HepG2 (cell line): ENCODE measurements around the gene ADM. TPM values are rescaled to one million over a fixed set of nuclear protein-coding genes. Genes with fewer than 3 reads are reported as not detected.

Experiments used
- ATAC-seq: fragments of 200-7000 bp; cut with Tn5 transposase; 3 replicates; pipeline ENCODE4 v1.9.1; 2020; ENCODE audit warnings: mild to moderate bottlenecking, moderate library complexity
- BruUV-seq: library from RNA; stranded (reverse); fragments of 400-500 nt; replicated peaks from 2 replicates; lab custom pipeline; 2021; lab: Mats Ljungman, UMichigan
- CTCF ChIA-PET: fragments of 300-600 bp; formaldehyde crosslinking; extraction: SDS; loops from one replicate; lab custom pipeline; 2021; ENCODE audit warnings: low total read pairs, inconsistent platforms, low intra/inter-chr PET ratio; lab: Yijun Ruan, JAX
- POLR2A ChIA-PET: fragments of 350-600 bp; sonication (Branson Sonifier 250); formaldehyde crosslinking; loops from one replicate; lab custom pipeline; 2020; ENCODE audit warnings: antibody characterized with exemption, inconsistent platforms; lab: Yijun Ruan, JAX
- DNase-seq: peaks from one replicate; pipeline ENCODE4 v3.0.0-alpha.2; 2015; ENCODE audit warnings: low spot score
- FAIRE-seq: peaks from 3 replicates; lab custom pipeline; 2011; peaks lifted over from hg19 to GRCh38; lab: Jason Lieb, UNC
- H2AFZ ChIP-seq: one replicate; pipeline ENCODE4 v1.6.1; 2011; ENCODE audit warnings: low read length, inconsistent platforms
- H3K27ac ChIP-seq: fragments of 300-600 bp; 3 replicates; pipeline ENCODE4 v1.8.0; 2011; ENCODE audit warnings: mixed run types, mild to moderate bottlenecking, mixed read lengths, low read length, inconsistent platforms; ENCODE audit not compliant: insufficient read depth; ENCODE audit errors: extremely low read length
- H3K27me3 ChIP-seq, 2 experiments: fragments of 200-600 bp in 1 of 2; 2 replicates in 1 of 2; 3 replicates in 1 of 2; pipeline versions ENCODE4 v1.6.0 to v1.8.0; 2011; ENCODE audit warnings: low read length in 2 of 2, mild to moderate bottlenecking in 2 of 2, moderate library complexity in 2 of 2, inconsistent platforms in 1 of 2; ENCODE audit not compliant: insufficient read depth in 2 of 2, control insufficient read depth in 1 of 2
- H3K36me3 ChIP-seq, 2 experiments: fragments of 200-600 bp in 1 of 2; replicated peaks in 1 of 2; 2 replicates in 1 of 2; 3 replicates in 1 of 2; pipeline versions ENCODE4 v1.5.1 to v1.8.0; 2011; ENCODE audit warnings: low read length in 2 of 2, inconsistent platforms in 1 of 2; ENCODE audit not compliant: insufficient read depth in 2 of 2, control insufficient read depth in 1 of 2
- H3K4me1 ChIP-seq: 2 replicates; pipeline ENCODE4 v1.5.1; 2012; ENCODE audit warnings: low read length, inconsistent platforms; ENCODE audit not compliant: insufficient read depth
- H3K4me2 ChIP-seq: 2 replicates; pipeline ENCODE4 v1.6.0; 2011; ENCODE audit warnings: low read depth, low read length, inconsistent platforms
- H3K4me3 ChIP-seq, 3 experiments: fragments of 200-600 bp in 1 of 3; sonication (generic), shearing (Covaris generic) in 1 of 3; replicated peaks in 1 of 3; 2 replicates each; pipeline ENCODE4 v1.5.1; 2011 to 2016; ENCODE audit warnings: low read length in 3 of 3, inconsistent platforms in 2 of 3, low read depth in 2 of 3, mild to moderate bottlenecking in 2 of 3, control low read depth in 1 of 3, mixed read lengths in 1 of 3; ENCODE audit not compliant: insufficient read depth in 1 of 3
- H3K79me2 ChIP-seq: one replicate; pipeline ENCODE4 v1.6.1; 2011; ENCODE audit warnings: low read length, inconsistent platforms; ENCODE audit not compliant: insufficient read depth
- H3K9ac ChIP-seq: 2 replicates; pipeline ENCODE4 v1.6.0; 2011; ENCODE audit warnings: mild to moderate bottlenecking, low read depth, low read length, inconsistent platforms; ENCODE audit not compliant: insufficient read depth
- H3K9me3 ChIP-seq: 2 replicates; pipeline ENCODE4 v1.5.1; 2012; ENCODE audit warnings: mild to moderate bottlenecking, low read length
- H4K20me1 ChIP-seq: 2 replicates; pipeline ENCODE4 v1.6.0; 2011; ENCODE audit warnings: inconsistent platforms, mild to moderate bottlenecking, low read length, moderate library complexity; ENCODE audit not compliant: insufficient read depth
- FOXC1 ChIP-seq: sonication (generic); formaldehyde crosslinking; IDR thresholded peaks from 2 replicates; pipeline ENCODE4 v1.8.0; 2022; ENCODE audit warnings: mild to moderate bottlenecking, missing genetic modification reagents, borderline replicate concordance
- FOXK2 ChIP-seq: fragments of 450-650 bp; IDR thresholded peaks from 2 replicates; pipeline ENCODE4 v1.6.1; 2016
- HNRNPUL1 ChIP-seq: fragments of 200-400 bp; formaldehyde crosslinking; IDR thresholded peaks from 2 replicates; pipeline ENCODE4 v1.6.1; 2017; ENCODE audit warnings: low read depth, mild to moderate bottlenecking, low read length, moderate library complexity
- IRF2 ChIP-seq: IDR thresholded peaks from 2 replicates; pipeline ENCODE4 v1.6.1; 2018; ENCODE audit warnings: missing genetic modification reagents, missing compliant biosample characterization
- JUN ChIP-seq: sonication (generic); formaldehyde crosslinking; IDR thresholded peaks from 2 replicates; pipeline ENCODE4 v1.4.0; 2020; ENCODE audit warnings: mild to moderate bottlenecking, missing genetic modification reagents
- KDM5B ChIP-seq: sonication (generic); formaldehyde crosslinking; IDR thresholded peaks from 2 replicates; pipeline ENCODE4 v1.4.0; 2020; ENCODE audit warnings: missing genetic modification reagents, mild to moderate bottlenecking, borderline replicate concordance
- SMARCC2 ChIP-seq: fragments of 450-650 bp; IDR thresholded peaks from 2 replicates; pipeline ENCODE4 v1.6.1; 2017; ENCODE audit warnings: antibody characterized with exemption, mild to moderate bottlenecking
- SNAPC2 ChIP-seq: sonication (generic); formaldehyde crosslinking; IDR thresholded peaks from 2 replicates; pipeline ENCODE4 v1.8.1; 2022; ENCODE audit warnings: mild to moderate bottlenecking, missing genetic modification reagents
- ZFX ChIP-seq: sonication (generic); formaldehyde crosslinking; IDR thresholded peaks from 2 replicates; pipeline ENCODE4 v1.4.0; 2020; ENCODE audit warnings: mild to moderate bottlenecking, low read depth, missing genetic modification reagents, moderate library complexity
- ZNF558 ChIP-seq: sonication (generic); formaldehyde crosslinking; IDR thresholded peaks from 2 replicates; pipeline ENCODE4 v1.9.0; 2022; ENCODE audit warnings: mild to moderate bottlenecking, missing genetic modification reagents, borderline replicate concordance
- ZNF563 ChIP-seq: sonication (generic); formaldehyde crosslinking; IDR thresholded peaks from 2 replicates; pipeline ENCODE4 v1.8.0; 2022; ENCODE audit warnings: mild to moderate bottlenecking, moderate library complexity, missing genetic modification reagents
- ZNF740 ChIP-seq: sonication (generic); formaldehyde crosslinking; IDR thresholded peaks from 2 replicates; pipeline ENCODE4 v1.4.0; 2020; ENCODE audit warnings: missing genetic modification reagents
- ZNF879 ChIP-seq: sonication (generic); formaldehyde crosslinking; IDR thresholded peaks from 2 replicates; pipeline ENCODE4 v1.8.1; 2023; ENCODE audit warnings: missing genetic modification reagents
- WGBS: methylation state at CpG from one replicate; pipeline ENCODE4 v1.1.6; 2017; ENCODE audit warnings: low lambda C conversion rate; 5-methylcytosine and 5-hydroxymethylcytosine counted together
- in situ Hi-C: cut with HindIII; loops from 2 replicates; pipeline ENCODE4 v1.10.0; 2017; ENCODE audit warnings: low pct_unique_long_range_greater_than_20kb; ENCODE audit not compliant: extremely low pct_ligation_motif_present
- intact Hi-C: fragments of 100-400 bp; cut with micrococcal nuclease; formaldehyde crosslinking; loops from one replicate; pipeline ENCODE4 v1.10.0; 2022; ENCODE audit not compliant: unreplicated experiment
- polyA plus RNA-seq, 8 experiments: library from polyadenylated mRNA; depleted of rRNA in 3 of 8; stranded (reverse) in 7 of 8; unstranded in 1 of 8; fragments of >200 nt; fragmentation: Illumina TruSeq in 4 of 8; extraction: Trizol in 4 of 8; gene quantifications; 2 replicates each; pipeline versions ENCODE4 v1.2.1 to v1.2.3, GENCODE V29; 2011 to 2016; ENCODE audit warnings: low read depth in 4 of 8, missing spikeins in 1 of 8, mixed read lengths in 1 of 8; ENCODE audit not compliant: insufficient read depth in 1 of 8
- total RNA-seq, 5 experiments: library from RNA; depleted of rRNA; stranded (reverse); fragments of >200 nt; fragmentation: Illumina TruSeq; extraction: Trizol; gene quantifications; 2 replicates each; pipeline ENCODE4 v1.2.3, GENCODE V29; 2016; ENCODE audit warnings: low read depth in 1 of 5
- TF ChIP-seq, protein P1 (sequence below): sonication (generic); formaldehyde crosslinking; IDR thresholded peaks from 2 replicates; pipeline ENCODE4 v1.4.0; 2020; ENCODE audit warnings: missing genetic modification reagents, borderline replicate concordance

The ADM gene
- total and polyA plus RNA-seq, 2 of the 13 experiments (the other 11 are each of a cell fraction or from before 2014, with no cell fraction given): 10.7 to 26.1 TPM

- POLR2A ChIA-PET: interaction anchor here (1.7 to 6.7 kb wide), 2 partner anchors 25 to 570 kb away, joined by 3 to 118 read pairs; partner anchors contain the start of gene ADM
- in situ Hi-C loops: loop anchor here (10.0 kb wide), 2 partner anchors 475 to 565 kb away; no protein-coding TSS in a partner anchor
- no peak for DNase-seq
- 100% methylated on average over 2 of the region's 2 CpGs for WGBS
- H4K20me1 ChIP-seq: no peaks in the 10 kb centered on the region
- no TSS peak for BruUV-seq
- no peaks in the 10 kb centered on the region for H3K36me3 ChIP-seq
- no peaks in the 10 kb centered on the region; a peak in 1 of 5 replicates for H3K27me3 ChIP-seq
- H3K79me2 ChIP-seq: no peaks in the 10 kb centered on the region
- intact Hi-C loops: no loop called here
- TF ChIP-seq FOXK2: no peak
- TF ChIP-seq, protein P1, sequence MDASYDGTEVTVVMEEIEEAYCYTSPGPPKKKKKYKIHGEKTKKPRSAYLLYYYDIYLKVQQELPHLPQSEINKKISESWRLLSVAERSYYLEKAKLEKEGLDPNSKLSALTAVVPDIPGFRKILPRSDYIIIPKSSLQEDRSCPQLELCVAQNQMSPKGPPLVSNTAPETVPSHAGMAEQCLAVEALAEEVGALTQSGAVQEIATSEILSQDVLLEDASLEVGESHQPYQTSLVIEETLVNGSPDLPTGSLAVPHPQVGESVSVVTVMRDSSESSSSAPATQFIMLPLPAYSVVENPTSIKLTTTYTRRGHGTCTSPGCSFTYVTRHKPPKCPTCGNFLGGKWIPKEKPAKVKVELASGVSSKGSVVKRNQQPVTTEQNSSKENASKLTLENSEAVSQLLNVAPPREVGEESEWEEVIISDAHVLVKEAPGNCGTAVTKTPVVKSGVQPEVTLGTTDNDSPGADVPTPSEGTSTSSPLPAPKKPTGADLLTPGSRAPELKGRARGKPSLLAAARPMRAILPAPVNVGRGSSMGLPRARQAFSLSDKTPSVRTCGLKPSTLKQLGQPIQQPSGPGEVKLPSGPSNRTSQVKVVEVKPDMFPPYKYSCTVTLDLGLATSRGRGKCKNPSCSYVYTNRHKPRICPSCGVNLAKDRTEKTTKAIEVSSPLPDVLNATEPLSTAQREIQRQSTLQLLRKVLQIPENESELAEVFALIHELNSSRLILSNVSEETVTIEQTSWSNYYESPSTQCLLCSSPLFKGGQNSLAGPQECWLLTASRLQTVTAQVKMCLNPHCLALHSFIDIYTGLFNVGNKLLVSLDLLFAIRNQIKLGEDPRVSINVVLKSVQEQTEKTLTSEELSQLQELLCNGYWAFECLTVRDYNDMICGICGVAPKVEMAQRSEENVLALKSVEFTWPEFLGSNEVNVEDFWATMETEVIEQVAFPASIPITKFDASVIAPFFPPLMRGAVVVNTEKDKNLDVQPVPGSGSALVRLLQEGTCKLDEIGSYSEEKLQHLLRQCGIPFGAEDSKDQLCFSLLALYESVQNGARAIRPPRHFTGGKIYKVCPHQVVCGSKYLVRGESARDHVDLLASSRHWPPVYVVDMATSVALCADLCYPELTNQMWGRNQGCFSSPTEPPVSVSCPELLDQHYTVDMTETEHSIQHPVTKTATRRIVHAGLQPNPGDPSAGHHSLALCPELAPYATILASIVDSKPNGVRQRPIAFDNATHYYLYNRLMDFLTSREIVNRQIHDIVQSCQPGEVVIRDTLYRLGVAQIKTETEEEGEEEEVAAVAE (CRISPR knock-in tag): no peak
- TF ChIP-seq, all 625 proteins: peak for 0
- Histone ChIP-seq H3K4me1 (peaks cover 50% of the 10 kb centered on the region), H3K9ac (no peak overlapping the region), H2AFZ (no peak overlapping the region), H3K9me3 (no peaks in the 10 kb centered on the region), H3K4me2 (no peak overlapping the region), H3K27ac (no peak overlapping the region), H3K4me3 (no peak overlapping the region)
- FAIRE-seq: no peak
- CTCF ChIA-PET: no interaction called here
- ATAC-seq: no peak
Observed at GRCh38 chr11:10329356-10329755, 24.5 kb downstream of the ADM start.

- FAIRE-seq: no peak
- Histone ChIP-seq H4K20me1 (no peaks in the 10 kb centered on the region), H2AFZ (no peak overlapping the region), H3K79me2 (no peaks in the 10 kb centered on the region), H3K9me3 (no peaks in the 10 kb centered on the region), H3K36me3 (no peaks in the 10 kb centered on the region), H3K9ac (no peak overlapping the region), H3K4me1 (peaks cover 44% of the 10 kb centered on the region), H3K27ac (no peak overlapping the region), H3K4me3 (no peak overlapping the region), H3K27me3 (no peaks in the 10 kb centered on the region; a peak in 1 of 5 replicates), H3K4me2 (no peak overlapping the region)
- POLR2A ChIA-PET: interaction anchor here (1.4 to 6.7 kb wide), 3 partner anchors 21 to 571 kb away, joined by 3 to 118 read pairs (median 3); partner anchors contain the start of gene ADM
- no TSS peak for BruUV-seq
- no peak for ATAC-seq
- CTCF ChIA-PET: no interaction called here
- no peak for TF ChIP-seq SNAPC2 (CRISPR knock-in tag)
- no peak for TF ChIP-seq SMARCC2
- no peak for TF ChIP-seq ZNF563
- no peak for TF ChIP-seq FOXC1 (CRISPR knock-in tag)
- TF ChIP-seq ZNF558 (CRISPR knock-in tag): no peak
- no peak for TF ChIP-seq ZFX (CRISPR knock-in tag)
- TF ChIP-seq IRF2: no peak
- TF ChIP-seq JUN (CRISPR knock-in tag): no peak
- TF ChIP-seq ZNF740 (CRISPR knock-in tag): no peak
- no peak for TF ChIP-seq ZNF879
- TF ChIP-seq KDM5B (CRISPR knock-in tag): no peak
- no peak for TF ChIP-seq HNRNPUL1
- intact Hi-C loops (no loop called here), in situ Hi-C loops (loop anchor here (10.0 kb wide), 2 partner anchors 475 to 565 kb away; no protein-coding TSS in a partner anchor)
- no peak for DNase-seq
- 98% methylated on average over 2 of the region's 2 CpGs for WGBS
Observed at GRCh38 chr11:10329935-10330334, 25.1 kb downstream of the ADM start.
